Liver (tissue), 9 donors: ENCODE data around the gene CA10. TPM values are rescaled to one million over a fixed set of nuclear protein-coding genes. Genes with fewer than 3 reads are reported as not detected.

ENCODE experiments used
- DNase-seq: peaks from one replicate; pipeline ENCODE4 v3.0.0-alpha.2; 2017; ENCODE audit warnings: low spot score
- H3K27ac ChIP-seq, 2 donors: one replicate each; pipeline ENCODE4 v1.7.0; 2013; ENCODE audit warnings: inconsistent platforms in 2 of 2, low read length in 2 of 2, control low read depth in 1 of 2, low read depth in 1 of 2, mild to moderate bottlenecking in 1 of 2
- H3K27me3 ChIP-seq, 4 donors: one replicate each; pipeline versions ENCODE4 v1.6.1 to v1.7.0; 2013; ENCODE audit warnings: low read length in 3 of 4, inconsistent platforms in 1 of 4, mild to moderate bottlenecking in 1 of 4, moderate library complexity in 1 of 4; ENCODE audit not compliant: control insufficient read depth in 4 of 4, insufficient read depth in 4 of 4
- H3K36me3 ChIP-seq, 4 donors: one replicate each; pipeline versions ENCODE4 v1.6.1 to v1.7.0; 2013; ENCODE audit warnings: low read length in 3 of 4, mild to moderate bottlenecking in 3 of 4, low read depth in 1 of 4, moderate library complexity in 1 of 4; ENCODE audit not compliant: control insufficient read depth in 4 of 4, insufficient read depth in 3 of 4
- H3K4me1 ChIP-seq, 4 donors: one replicate each; pipeline versions ENCODE4 v1.6.1 to v1.7.0; 2013; ENCODE audit warnings: low read length in 3 of 4, mild to moderate bottlenecking in 3 of 4, moderate library complexity in 1 of 4; ENCODE audit not compliant: control insufficient read depth in 4 of 4, insufficient read depth in 4 of 4
- H3K4me3 ChIP-seq, 3 donors: one replicate each; pipeline versions ENCODE4 v1.6.1 to v1.7.0; 2013; ENCODE audit warnings: low read length in 3 of 3, control low read depth in 1 of 3, low read depth in 1 of 3, mild to moderate bottlenecking in 1 of 3
- H3K9ac ChIP-seq, 2 donors: one replicate each; pipeline ENCODE4 v1.7.0; 2013; ENCODE audit warnings: low read length in 2 of 2, mild to moderate bottlenecking in 2 of 2, moderate library complexity in 2 of 2, control low read depth in 1 of 2, low read depth in 1 of 2
- H3K9me3 ChIP-seq, 4 donors: one replicate each; pipeline versions ENCODE4 v1.6.1 to v1.7.0; 2013; ENCODE audit warnings: low read length in 3 of 4; ENCODE audit not compliant: control insufficient read depth in 4 of 4
- ATF3 ChIP-seq: IDR thresholded peaks from 2 replicates; pipeline ENCODE4 v1.6.1; 2016; ENCODE audit warnings: antibody characterized with exemption
- CTCF ChIP-seq: fragments of 150-350 bp; IDR thresholded peaks from 2 replicates; pipeline ENCODE4 v1.5.1; 2017; ENCODE audit warnings: improper control_type of control experiment, low read depth, low read length; ENCODE audit not compliant: missing input control
- EGR1 ChIP-seq, 2 donors: IDR thresholded peaks; 2 replicates each; pipeline ENCODE4 v1.6.1; 2016 to 2018; ENCODE audit warnings: antibody characterized with exemption in 2 of 2, low read depth in 2 of 2
- FOXA1 ChIP-seq: IDR thresholded peaks from 2 replicates; pipeline ENCODE4 v1.6.1; 2016; ENCODE audit warnings: antibody characterized with exemption
- FOXA2 ChIP-seq: IDR thresholded peaks from 2 replicates; pipeline ENCODE4 v1.6.1; 2016; ENCODE audit warnings: antibody characterized with exemption
- GABPA ChIP-seq, 2 donors: IDR thresholded peaks in 1 of 2; conservative IDR thresholded peaks in 1 of 2; 2 replicates each; pipeline ENCODE4 v1.6.1; 2016; ENCODE audit warnings: antibody characterized with exemption in 2 of 2, mild to moderate bottlenecking in 1 of 2, moderate library complexity in 1 of 2
- HNF4A ChIP-seq, 2 donors: conservative IDR thresholded peaks; 2 replicates each; pipeline ENCODE4 v1.6.1; 2016; ENCODE audit warnings: antibody characterized with exemption in 2 of 2, mild to moderate bottlenecking in 2 of 2
- HNF4G ChIP-seq: IDR thresholded peaks from 2 replicates; pipeline ENCODE4 v1.6.1; 2016; ENCODE audit warnings: antibody characterized with exemption
- JUND ChIP-seq, 2 donors: IDR thresholded peaks; 2 replicates each; pipeline ENCODE4 v1.6.1; 2016; ENCODE audit warnings: antibody characterized with exemption in 2 of 2
- MAX ChIP-seq: IDR thresholded peaks from 2 replicates; pipeline ENCODE4 v1.6.1; 2016; ENCODE audit warnings: antibody characterized with exemption
- NR2F2 ChIP-seq: IDR thresholded peaks from 2 replicates; pipeline ENCODE4 v1.6.1; 2016; ENCODE audit warnings: antibody characterized with exemption
- RAD21 ChIP-seq, 2 donors: IDR thresholded peaks; 2 replicates each; pipeline ENCODE4 v1.6.1; 2016; ENCODE audit warnings: antibody characterized with exemption in 2 of 2, mild to moderate bottlenecking in 2 of 2
- REST ChIP-seq: IDR thresholded peaks from 2 replicates; pipeline ENCODE4 v1.6.1; 2016; ENCODE audit warnings: antibody characterized with exemption, mild to moderate bottlenecking
- RXRA ChIP-seq, 2 donors: IDR thresholded peaks; 2 replicates each; pipeline ENCODE4 v1.6.1; 2017 to 2018; ENCODE audit warnings: antibody characterized with exemption in 2 of 2, mild to moderate bottlenecking in 1 of 2
- SP1 ChIP-seq: IDR thresholded peaks from 2 replicates; pipeline ENCODE4 v1.6.1; 2018; ENCODE audit warnings: antibody characterized with exemption, mild to moderate bottlenecking
- TAF1 ChIP-seq: conservative IDR thresholded peaks from 2 replicates; pipeline ENCODE4 v1.6.1; 2016; ENCODE audit warnings: antibody characterized with exemption, mild to moderate bottlenecking
- YY1 ChIP-seq: IDR thresholded peaks from 2 replicates; pipeline ENCODE4 v1.6.1; 2016; ENCODE audit warnings: antibody characterized with exemption, mild to moderate bottlenecking
- ZBTB33 ChIP-seq: IDR thresholded peaks from 2 replicates; pipeline ENCODE4 v1.6.1; 2016; ENCODE audit warnings: antibody characterized with exemption
- WGBS: extraction: QIAGEN DNeasy Blood & Tissue Kit; methylation state at CpG from one replicate; pipeline ENCODE4 v1.1.7; 2013; 5-methylcytosine and 5-hydroxymethylcytosine counted together
- polyA plus RNA-seq, 2 donors: library from polyadenylated mRNA; stranded (reverse) in 1 of 2; unstranded in 1 of 2; fragments of 200-250 nt in 1 of 2; fragments of >200 nt in 1 of 2; fragmentation: Nextera tagmentation in 1 of 2; extraction: Ambion mirVana in 1 of 2; gene quantifications; one replicate each; pipeline versions ENCODE4 v1.2.1 to v1.2.3, GENCODE V29; 2013 to 2015
- total RNA-seq, 2 donors: library from RNA; depleted of rRNA; stranded (reverse); fragments of >200 nt; gene quantifications; one replicate each; pipeline ENCODE4 v1.2.3, GENCODE V29; 2014
- donor health status: healthy.
- donor health status: healthy.
- donor health status: healthy.
- donor health status: healthy.
- donor health status: healthy.

CA10 gene
- total and polyA plus RNA-seq, 4 donors: 0.05 TPM; not detected in 3

GRCh38 chr17:51818777-51819176 is 339.7 kb downstream of the CA10 start:
- no peak overlapping the region for H3K4me3 ChIP-seq
- H3K36me3 ChIP-seq: no peaks in the 10 kb centered on the region
- TF ChIP-seq RXRA (IDR thresholded peaks at IDR 0.05) (no peak), ZBTB33 (no peak), ATF3 (no peak), SP1 (no peak), TAF1 (no peak), NR2F2 (no peak), JUND (IDR thresholded peaks at IDR 0.05) (no peak), REST (no peak), FOXA2 (no peak), RAD21 (IDR thresholded peaks at IDR 0.05) (no peak), FOXA1 (no peak), CTCF (no peak), MAX (no peak), HNF4G (no peak), HNF4A (conservative IDR thresholded peaks at IDR 0.05) (no peak), GABPA (IDR thresholded peaks at IDR 0.05 in 1 of 2, conservative IDR thresholded peaks at IDR 0.05 in 1 of 2) (no peak), YY1 (no peak), EGR1 (IDR thresholded peaks at IDR 0.05; ENCODE audit: low read depth in 2 of 2) (no peak)
- H3K4me1 ChIP-seq: no peaks in the 10 kb centered on the region
- H3K9me3 ChIP-seq: no peaks in the 10 kb centered on the region
- no peak overlapping the region for H3K9ac ChIP-seq
- no peaks in the 10 kb centered on the region for H3K27me3 ChIP-seq
- no peak for DNase-seq
- 63% methylated on average over 1 of the region's 1 CpG for WGBS
- H3K27ac ChIP-seq: no peak overlapping the region
